GM19238 (cell line): Measurements from ENCODE around the gene ATP6V1G1.
"Not testable (repeated sequence)": the region's sequence is repeated elsewhere in the genome, so short reads cannot be mapped to it uniquely, and the experiment has no call there.

Source experiments
- DNase-seq: peaks from one replicate; pipeline ENCODE4 v3.0.0; 2011; ENCODE audit warnings: low spot score; ENCODE audit not compliant: insufficient read length

ATP6V1G1 gene

GRCh38 chr9:114587345-114588202, at the start of gene ATP6V1G1:
Gene ATP6V1G1, plus strand, starts transcription at chr9:114587769. Its CDS starts 70 bp downstream, at chr9:114587839.
- peak; percentile 92 for DNase-seq

- DNase-seq, result no peak
Observed at GRCh38 chr9:114538241-114538640, 49.3 kb upstream of the ATP6V1G1 start.

GRCh38 chr9:114539701-114540380, 47.7 kb upstream of the ATP6V1G1 start:
- DNase-seq, result no peak

- DNase-seq, result no peak
Observed at GRCh38 chr9:114545055-114545454, 42.5 kb upstream of the ATP6V1G1 start.

- DNase-seq, result no peak
Observed at GRCh38 chr9:114546851-114547250, 40.7 kb upstream of the ATP6V1G1 start.

GRCh38 chr9:114549697-114550330, 37.8 kb upstream of the ATP6V1G1 start:
- no peak for DNase-seq

GRCh38 chr9:114551750-114552685, 35.6 kb upstream of the ATP6V1G1 start:
- no peak for DNase-seq

- DNase-seq, result no peak
Observed at GRCh38 chr9:114552706-114553105, 34.9 kb upstream of the ATP6V1G1 start.

GRCh38 chr9:114553202-114553601, 34.4 kb upstream of the ATP6V1G1 start:
- no peak for DNase-seq

GRCh38 chr9:114555696-114556095, 31.9 kb upstream of the ATP6V1G1 start:
- DNase-seq, result no peak

GRCh38 chr9:114558027-114558675, 29.4 kb upstream of the ATP6V1G1 start:
- no peak for DNase-seq

- no peak for DNase-seq
Observed at GRCh38 chr9:114559830-114560513, 27.6 kb upstream of the ATP6V1G1 start.

GRCh38 chr9:114560956-114561355, 26.6 kb upstream of the ATP6V1G1 start:
- DNase-seq, result no peak

GRCh38 chr9:114561771-114562170, 25.8 kb upstream of the ATP6V1G1 start:
- DNase-seq, result no peak

GRCh38 chr9:114565204-114565603, 22.4 kb upstream of the ATP6V1G1 start:
- DNase-seq, result no peak

GRCh38 chr9:114570742-114571141, 16.8 kb upstream of the ATP6V1G1 start:
- DNase-seq, result no peak

- DNase-seq, result no peak
Observed at GRCh38 chr9:114571391-114571790, 16.2 kb upstream of the ATP6V1G1 start.

GRCh38 chr9:114572199-114572598, 15.4 kb upstream of the ATP6V1G1 start:
- no peak for DNase-seq

- no peak for DNase-seq
Observed at GRCh38 chr9:114574438-114574837, 13.1 kb upstream of the ATP6V1G1 start.

GRCh38 chr9:114576779-114577178, 10.8 kb upstream of the ATP6V1G1 start:
- not testable (repeated sequence) for DNase-seq
